Fibroblast of skin of abdomen (primary cell): Measurements from ENCODE around the gene SLC26A11.
A peak's percentile ranks its signal among the peaks of the same experiment; 100 is the strongest.
"Not testable (repeated sequence)": the region's sequence is repeated elsewhere in the genome, so short reads cannot be mapped to it uniquely, and the experiment has no call there.

Experiments used
- DNase-seq: peaks from one replicate; pipeline ENCODE4 v3.0.0-alpha.2; 2013

Gene SLC26A11

GRCh38 chr17:80262291-80262690, 42.1 kb downstream of the SLC26A11 start:
- DNase-seq: no peak

GRCh38 chr17:80262775-80263244, 42.6 kb downstream of the SLC26A11 start:
- DNase-seq: no peak

- DNase-seq: peak; percentile 69
Measured at GRCh38 chr17:80263253-80264204, 43.3 kb downstream of the SLC26A11 start.

- no peak for DNase-seq
Measured at GRCh38 chr17:80264205-80265075, 44.2 kb downstream of the SLC26A11 start.

- DNase-seq: no peak
Measured at GRCh38 chr17:80265205-80266068, 45.2 kb downstream of the SLC26A11 start.

GRCh38 chr17:80267391-80267790, 47.2 kb downstream of the SLC26A11 start:
- no peak for DNase-seq

GRCh38 chr17:80268427-80268826, 48.2 kb downstream of the SLC26A11 start:
- DNase-seq: no peak

GRCh38 chr17:80269405-80269807, 49.2 kb downstream of the SLC26A11 start:
- no peak for DNase-seq

- DNase-seq: no peak
Measured at GRCh38 chr17:80270104-80270503, 49.9 kb downstream of the SLC26A11 start.

- DNase-seq: no peak
Measured at GRCh38 chr17:80270836-80271235, 50.6 kb downstream of the SLC26A11 start.

- DNase-seq: no peak
Measured at GRCh38 chr17:80272366-80272765, 52.1 kb downstream of the SLC26A11 start.

- DNase-seq: no peak
Measured at GRCh38 chr17:80274331-80274730, 54.1 kb downstream of the SLC26A11 start.

- DNase-seq: no peak
Measured at GRCh38 chr17:80274871-80275449, 54.7 kb downstream of the SLC26A11 start.

- DNase-seq: not testable (repeated sequence)
Measured at GRCh38 chr17:80275857-80276256, 55.6 kb downstream of the SLC26A11 start.

GRCh38 chr17:80277751-80278671, 57.8 kb downstream of the SLC26A11 start:
- DNase-seq: no peak

GRCh38 chr17:80279895-80280294, 59.7 kb downstream of the SLC26A11 start:
- DNase-seq: no peak

- no peak for DNase-seq
Measured at GRCh38 chr17:80281516-80281915, 61.3 kb downstream of the SLC26A11 start.

GRCh38 chr17:80283116-80283852, 63.1 kb downstream of the SLC26A11 start:
- no peak for DNase-seq

GRCh38 chr17:80284631-80285030, 64.4 kb downstream of the SLC26A11 start:
- DNase-seq: no peak
